BE2C (cell line): ENCODE data around the gene ADAMTS17.

ENCODE experiments used
- DNase-seq: peaks from one replicate; pipeline ENCODE4 v3.0.0-alpha.2; 2020
- H3K27me3 ChIP-seq: fragments of 250-450 bp; sonication (Bioruptor Pico); 2 replicates; pipeline ENCODE4 v1.5.1; 2020; ENCODE audit warnings: mild to moderate bottlenecking
- H3K36me3 ChIP-seq: fragments of 250-450 bp; sonication (Bioruptor Pico); 2 replicates; pipeline ENCODE4 v1.5.1; 2020; ENCODE audit warnings: mild to moderate bottlenecking
- H3K4me1 ChIP-seq: fragments of 250-450 bp; sonication (Bioruptor Pico); 2 replicates; pipeline ENCODE4 v1.5.1; 2020
- H3K4me3 ChIP-seq: 2 replicates; pipeline ENCODE4 v1.5.1; 2011; ENCODE audit warnings: low read depth, low read length
- H3K9me3 ChIP-seq: fragments of 250-450 bp; sonication (Bioruptor Pico); 2 replicates; pipeline ENCODE4 v1.5.1; 2020
- TF ChIP-seq, protein P1 (sequence below): IDR thresholded peaks from 2 replicates; pipeline ENCODE4 v1.5.1; 2012; ENCODE audit warnings: mild to moderate bottlenecking, low read depth, low read length

The ADAMTS17 gene

DNA sequence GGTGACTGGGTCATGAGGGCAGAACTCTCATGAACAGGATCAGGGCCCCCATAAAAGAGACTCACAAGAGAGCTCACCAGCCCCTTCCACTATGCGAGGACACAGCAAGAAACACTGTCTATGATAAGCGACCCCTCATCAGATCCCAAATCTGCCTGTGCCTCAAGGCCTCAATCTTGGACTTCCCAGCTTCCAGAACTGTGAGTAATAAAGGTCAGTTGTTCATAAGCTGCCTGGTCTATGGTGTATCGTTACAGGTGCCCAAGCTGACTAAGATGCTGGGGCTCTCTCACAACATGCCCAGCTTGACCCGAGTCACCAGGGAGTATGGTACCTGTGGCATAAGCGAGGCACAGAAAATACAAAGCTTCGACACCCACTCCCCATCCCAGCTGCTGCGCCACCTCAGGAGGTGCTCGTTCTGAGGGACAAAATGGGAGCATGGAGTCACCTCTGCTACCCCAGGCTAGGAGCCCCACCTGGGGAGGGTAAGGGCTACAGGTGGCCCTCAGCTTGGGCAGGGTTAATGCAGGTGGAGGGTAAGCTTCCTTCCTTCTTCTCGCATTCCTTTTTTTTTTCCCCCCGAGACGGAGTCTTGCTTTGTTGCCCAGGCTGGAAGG, 234.1 kb downstream of the ADAMTS17 start:
- Histone ChIP-seq H3K27me3 (no peaks in the 10 kb centered on the region), H3K4me1 (peaks cover 16% of the 10 kb centered on the region), H3K36me3 (0 out of 2 replicates have a peak, but pooled peaks cover 4% of the 10 kb centered on the region), H3K4me3 (no peak overlapping the region), H3K9me3 (no peaks in the 10 kb centered on the region)
- no peak for DNase-seq
- TF ChIP-seq, protein P1, sequence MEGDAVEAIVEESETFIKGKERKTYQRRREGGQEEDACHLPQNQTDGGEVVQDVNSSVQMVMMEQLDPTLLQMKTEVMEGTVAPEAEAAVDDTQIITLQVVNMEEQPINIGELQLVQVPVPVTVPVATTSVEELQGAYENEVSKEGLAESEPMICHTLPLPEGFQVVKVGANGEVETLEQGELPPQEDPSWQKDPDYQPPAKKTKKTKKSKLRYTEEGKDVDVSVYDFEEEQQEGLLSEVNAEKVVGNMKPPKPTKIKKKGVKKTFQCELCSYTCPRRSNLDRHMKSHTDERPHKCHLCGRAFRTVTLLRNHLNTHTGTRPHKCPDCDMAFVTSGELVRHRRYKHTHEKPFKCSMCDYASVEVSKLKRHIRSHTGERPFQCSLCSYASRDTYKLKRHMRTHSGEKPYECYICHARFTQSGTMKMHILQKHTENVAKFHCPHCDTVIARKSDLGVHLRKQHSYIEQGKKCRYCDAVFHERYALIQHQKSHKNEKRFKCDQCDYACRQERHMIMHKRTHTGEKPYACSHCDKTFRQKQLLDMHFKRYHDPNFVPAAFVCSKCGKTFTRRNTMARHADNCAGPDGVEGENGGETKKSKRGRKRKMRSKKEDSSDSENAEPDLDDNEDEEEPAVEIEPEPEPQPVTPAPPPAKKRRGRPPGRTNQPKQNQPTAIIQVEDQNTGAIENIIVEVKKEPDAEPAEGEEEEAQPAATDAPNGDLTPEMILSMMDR, result no peak

DNA sequence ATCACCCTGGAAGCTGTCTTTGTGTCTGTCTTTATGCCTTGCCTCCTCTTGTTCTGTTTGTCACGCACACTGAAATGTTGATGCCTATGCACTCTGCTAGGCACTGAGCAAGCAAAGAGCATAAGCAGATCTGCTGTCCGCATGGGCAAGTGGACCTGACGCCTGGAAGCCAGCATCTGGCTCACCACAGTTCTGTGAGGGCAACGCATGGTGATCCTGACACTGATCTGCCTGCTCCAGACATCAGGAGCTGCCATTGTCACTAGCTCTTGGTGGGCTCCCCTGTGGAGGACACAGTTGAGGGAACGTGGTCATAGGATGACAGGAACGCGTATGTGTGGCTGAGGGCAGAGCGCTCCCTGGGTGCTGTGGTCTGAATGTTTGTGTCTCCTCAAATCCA, 234.6 kb downstream of the ADAMTS17 start:
- Histone ChIP-seq H3K36me3 (0 out of 2 replicates have a peak, but pooled peaks cover 4% of the 10 kb centered on the region), H3K9me3 (no peaks in the 10 kb centered on the region), H3K27me3 (no peaks in the 10 kb centered on the region), H3K4me3 (no peak overlapping the region), H3K4me1 (peaks cover 16% of the 10 kb centered on the region)
- peak; percentile 52 for DNase-seq
- TF ChIP-seq, protein P1, result no peak

DNA sequence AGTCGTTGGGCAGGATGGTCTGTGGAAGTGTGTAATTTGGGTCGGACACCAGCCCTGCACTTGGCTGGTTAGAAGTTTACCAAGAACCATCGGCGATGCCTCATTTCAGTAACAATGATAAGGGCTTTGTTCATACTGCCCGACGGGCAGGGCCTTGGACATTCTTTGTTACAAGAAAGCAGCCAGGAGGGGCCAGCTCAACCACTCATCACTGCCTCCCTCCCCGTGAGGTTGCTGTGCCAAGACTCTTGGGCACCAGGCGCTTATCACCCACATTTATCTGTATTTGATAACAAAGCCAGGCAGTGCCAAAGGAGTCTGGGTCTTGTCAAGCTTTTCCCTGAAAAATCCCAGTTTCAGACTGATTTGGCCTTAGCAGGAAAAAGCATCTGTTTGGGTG, 235.0 kb downstream of the ADAMTS17 start:
- 0 out of 2 replicates have a peak, but pooled peaks cover 4% of the 10 kb centered on the region for H3K36me3 ChIP-seq
- peak; percentile 67 for DNase-seq
- TF ChIP-seq, protein P1, result no peak
- no peaks in the 10 kb centered on the region for H3K27me3 ChIP-seq
- no peak overlapping the region for H3K4me3 ChIP-seq
- H3K9me3 ChIP-seq, result no peaks in the 10 kb centered on the region
- peaks cover 16% of the 10 kb centered on the region for H3K4me1 ChIP-seq

DNA sequence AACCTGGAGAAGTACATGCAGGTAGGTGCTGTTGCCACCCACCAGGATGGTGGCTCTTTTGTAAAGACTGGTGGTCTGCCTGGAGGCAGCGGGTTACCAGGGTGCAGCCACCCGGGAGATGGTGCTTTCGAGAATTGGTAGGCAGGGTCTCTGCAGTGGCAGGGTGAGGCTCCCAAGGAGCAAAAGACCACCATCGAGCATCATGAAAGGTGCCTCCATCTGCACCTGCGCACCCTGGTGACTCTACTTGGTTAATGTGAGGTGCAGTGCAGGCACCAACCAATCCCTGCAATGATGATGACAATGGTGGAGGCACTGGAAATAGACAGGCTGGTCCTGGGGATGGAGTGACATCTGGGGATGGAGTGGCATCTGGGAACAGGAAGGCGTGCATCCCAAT, 236.7 kb downstream of the ADAMTS17 start:
- H3K9me3 ChIP-seq, result no peaks in the 10 kb centered on the region
- no peaks in the 10 kb centered on the region for H3K27me3 ChIP-seq
- no peaks in the 10 kb centered on the region for H3K36me3 ChIP-seq
- TF ChIP-seq, protein P1, result no peak
- no peak for DNase-seq
- H3K4me1 ChIP-seq, result peaks cover 4% of the 10 kb centered on the region; the same call in 1 of the 2 replicates
- no peak overlapping the region for H3K4me3 ChIP-seq

DNA sequence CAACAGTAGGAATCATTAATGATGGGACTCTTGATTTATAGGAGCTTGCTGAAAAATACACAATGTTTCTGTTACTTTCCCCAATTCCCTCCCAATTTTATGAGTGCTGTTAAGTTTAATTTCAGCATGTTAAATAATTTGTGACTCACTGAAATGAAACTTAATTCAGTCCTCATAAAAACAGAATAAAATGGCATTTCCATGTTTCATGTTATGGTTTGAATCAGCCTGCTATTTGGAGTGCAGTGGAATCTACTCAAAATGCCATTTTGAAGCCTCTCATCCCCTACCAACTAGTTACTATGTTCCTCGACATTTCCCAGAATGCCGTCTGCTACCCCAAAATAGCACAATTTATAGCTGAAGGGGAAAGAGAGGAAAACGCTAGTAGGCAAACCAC, 237.5 kb downstream of the ADAMTS17 start:
- no peak for DNase-seq
- Histone ChIP-seq H3K27me3 (no peaks in the 10 kb centered on the region), H3K4me1 (peaks cover 4% of the 10 kb centered on the region; the same call in 1 of the 2 replicates), H3K9me3 (no peaks in the 10 kb centered on the region), H3K36me3 (no peaks in the 10 kb centered on the region), H3K4me3 (no peak overlapping the region)
- TF ChIP-seq, protein P1, result no peak

DNA sequence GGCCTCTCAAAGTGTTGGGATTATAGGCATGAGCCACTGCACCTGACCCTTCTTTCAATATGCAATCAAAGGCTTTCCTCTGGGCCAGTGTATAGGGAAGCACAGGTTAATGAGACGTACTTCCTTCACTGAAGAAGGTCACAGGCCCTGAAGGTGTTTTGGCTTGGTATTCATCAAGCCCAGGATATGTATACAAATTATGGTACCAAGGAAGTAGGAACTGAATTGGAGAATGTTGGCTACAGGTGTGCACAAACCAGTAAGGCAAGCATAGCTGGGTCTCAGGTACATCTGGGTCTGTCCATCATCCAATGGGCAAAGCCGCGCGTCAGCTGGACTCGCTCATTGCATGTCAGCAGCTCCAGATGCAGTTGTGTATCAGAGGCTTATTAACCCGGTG, 237.9 kb downstream of the ADAMTS17 start:
- TF ChIP-seq, protein P1, result no peak
- Histone ChIP-seq H3K4me3 (no peak overlapping the region), H3K4me1 (peaks cover 4% of the 10 kb centered on the region; the same call in 1 of the 2 replicates), H3K9me3 (no peaks in the 10 kb centered on the region), H3K27me3 (no peaks in the 10 kb centered on the region), H3K36me3 (no peaks in the 10 kb centered on the region)
- no peak for DNase-seq
